ENCODE results near the gene CHERP. TPM values are rescaled to one million over a fixed set of nuclear protein-coding genes. Genes with fewer than 3 reads are reported as not detected.
"Not testable (repeated sequence)": the region's sequence is repeated elsewhere in the genome, so short reads cannot be mapped to it uniquely, and the experiment has no call there.

Gene CHERP
- total RNA-seq, 1 donor from 2014 or later: 7.3 TPM

- H3K27me3 ChIP-seq (ENCODE audit: control insufficient read depth in 3 of 3, insufficient read depth in 3 of 3, low read length in 3 of 3): no peaks in the 10 kb centered on the region
- peaks cover 19 to 40% (median 32%) of the 10 kb centered on the region in 3 donors for H3K36me3 ChIP-seq (ENCODE audit: control insufficient read depth in 3 of 3, insufficient read depth in 3 of 3, low read length in 3 of 3)
- no peak overlapping the region for H3K4me3 ChIP-seq (ENCODE audit: low read length in 3 of 3)
- H3K27ac ChIP-seq (ENCODE audit: low read depth, low read length): no peak overlapping the region
- H3K9ac ChIP-seq (ENCODE audit: low read depth in 1 of 3, low read length in 3 of 3): peak overlapping the region in 1 of 3 donors; percentile 25
- peaks cover 34 to 45% (median 41%) of the 10 kb centered on the region in 3 donors for H3K4me1 ChIP-seq (ENCODE audit: control insufficient read depth in 3 of 3, insufficient read depth in 3 of 3, low read length in 3 of 3)
- H3K9me3 ChIP-seq (ENCODE audit: control insufficient read depth in 3 of 3, low read length in 3 of 3): no peaks in the 10 kb centered on the region
Observed at GRCh38 chr19:16569609-16570320, 27.5 kb upstream of the CHERP start.

- Histone ChIP-seq H3K4me3 (ENCODE audit: low read length in 3 of 3) (no peak overlapping the region), H3K9ac (ENCODE audit: low read depth in 1 of 3, low read length in 3 of 3) (no peak overlapping the region), H3K36me3 (ENCODE audit: control insufficient read depth in 3 of 3, insufficient read depth in 3 of 3, low read length in 3 of 3) (peaks cover 30 to 48% (median 41%) of the 10 kb centered on the region in 3 donors), H3K27me3 (ENCODE audit: control insufficient read depth in 3 of 3, insufficient read depth in 3 of 3, low read length in 3 of 3) (no peaks in the 10 kb centered on the region), H3K9me3 (ENCODE audit: control insufficient read depth in 3 of 3, low read length in 3 of 3) (no peaks in the 10 kb centered on the region), H3K4me1 (ENCODE audit: control insufficient read depth in 3 of 3, insufficient read depth in 3 of 3, low read length in 3 of 3) (peaks cover 12 to 25% (median 20%) of the 10 kb centered on the region in 3 donors), H3K27ac (ENCODE audit: low read depth, low read length) (no peak overlapping the region)
Observed at GRCh38 chr19:16566702-16567101, 24.5 kb upstream of the CHERP start.

GRCh38 chr19:16566161-16566560 is 23.9 kb upstream of the CHERP start:
- Histone ChIP-seq H3K36me3 (ENCODE audit: control insufficient read depth in 3 of 3, insufficient read depth in 3 of 3, low read length in 3 of 3) (peaks cover 30 to 50% (median 44%) of the 10 kb centered on the region in 3 donors), H3K27me3 (ENCODE audit: control insufficient read depth in 3 of 3, insufficient read depth in 3 of 3, low read length in 3 of 3) (no peaks in the 10 kb centered on the region), H3K4me1 (ENCODE audit: control insufficient read depth in 3 of 3, insufficient read depth in 3 of 3, low read length in 3 of 3) (peaks cover 12 to 25% (median 20%) of the 10 kb centered on the region in 3 donors), H3K9ac (ENCODE audit: low read depth in 1 of 3, low read length in 3 of 3) (no peak overlapping the region), H3K9me3 (ENCODE audit: control insufficient read depth in 3 of 3, low read length in 3 of 3) (no peaks in the 10 kb centered on the region), H3K27ac (ENCODE audit: low read depth, low read length) (no peak overlapping the region), H3K4me3 (ENCODE audit: low read length in 3 of 3) (no peak overlapping the region)

GRCh38 chr19:16564842-16565241 is 22.6 kb upstream of the CHERP start:
- peaks cover 9 to 15% (median 10%) of the 10 kb centered on the region in 3 donors for H3K4me1 ChIP-seq (ENCODE audit: control insufficient read depth in 3 of 3, insufficient read depth in 3 of 3, low read length in 3 of 3)
- H3K9ac ChIP-seq (ENCODE audit: low read depth in 1 of 3, low read length in 3 of 3): no peak overlapping the region
- no peaks in the 10 kb centered on the region for H3K9me3 ChIP-seq (ENCODE audit: control insufficient read depth in 3 of 3, low read length in 3 of 3)
- H3K27me3 ChIP-seq (ENCODE audit: control insufficient read depth in 3 of 3, insufficient read depth in 3 of 3, low read length in 3 of 3): no peaks in the 10 kb centered on the region
- peaks cover 35 to 49% (median 47%) of the 10 kb centered on the region in 3 donors for H3K36me3 ChIP-seq (ENCODE audit: control insufficient read depth in 3 of 3, insufficient read depth in 3 of 3, low read length in 3 of 3)
- no peak overlapping the region for H3K4me3 ChIP-seq (ENCODE audit: low read length in 3 of 3)
- H3K27ac ChIP-seq (ENCODE audit: low read depth, low read length): no peak overlapping the region

- Histone ChIP-seq H3K27me3 (ENCODE audit: control insufficient read depth in 3 of 3, insufficient read depth in 3 of 3, low read length in 3 of 3) (no peaks in the 10 kb centered on the region), H3K27ac (ENCODE audit: low read depth, low read length) (no peak overlapping the region), H3K9ac (ENCODE audit: low read depth in 1 of 3, low read length in 3 of 3) (no peak overlapping the region), H3K4me1 (ENCODE audit: control insufficient read depth in 3 of 3, insufficient read depth in 3 of 3, low read length in 3 of 3) (peaks cover 9 to 13% (median 10%) of the 10 kb centered on the region in 3 donors), H3K36me3 (ENCODE audit: control insufficient read depth in 3 of 3, insufficient read depth in 3 of 3, low read length in 3 of 3) (peaks cover 34 to 40% (median 38%) of the 10 kb centered on the region in 3 donors), H3K9me3 (ENCODE audit: control insufficient read depth in 3 of 3, low read length in 3 of 3) (no peaks in the 10 kb centered on the region), H3K4me3 (ENCODE audit: low read length in 3 of 3) (no peak overlapping the region)
Observed at GRCh38 chr19:16562608-16563025, 20.4 kb upstream of the CHERP start.

GRCh38 chr19:16561382-16561781 is 19.1 kb upstream of the CHERP start:
- Histone ChIP-seq H3K27ac (ENCODE audit: low read depth, low read length) (peak overlapping the region; percentile 19), H3K36me3 (ENCODE audit: control insufficient read depth in 3 of 3, insufficient read depth in 3 of 3, low read length in 3 of 3) (peaks cover 28 to 34% (median 31%) of the 10 kb centered on the region in 3 donors), H3K9me3 (ENCODE audit: control insufficient read depth in 3 of 3, low read length in 3 of 3) (no peaks in the 10 kb centered on the region), H3K27me3 (ENCODE audit: control insufficient read depth in 3 of 3, insufficient read depth in 3 of 3, low read length in 3 of 3) (no peaks in the 10 kb centered on the region), H3K4me3 (ENCODE audit: low read length in 3 of 3) (no peak overlapping the region), H3K4me1 (ENCODE audit: control insufficient read depth in 3 of 3, insufficient read depth in 3 of 3, low read length in 3 of 3) (peaks cover 9 to 13% (median 10%) of the 10 kb centered on the region in 3 donors), H3K9ac (ENCODE audit: low read depth in 1 of 3, low read length in 3 of 3) (peak overlapping the region in 1 of 3 donors; percentile 3)

GRCh38 chr19:16559780-16560276 is 17.6 kb upstream of the CHERP start:
- H3K36me3 ChIP-seq (ENCODE audit: control insufficient read depth in 3 of 3, insufficient read depth in 3 of 3, low read length in 3 of 3): peaks cover 28 to 35% (median 32%) of the 10 kb centered on the region in 3 donors
- no peaks in the 10 kb centered on the region for H3K9me3 ChIP-seq (ENCODE audit: control insufficient read depth in 3 of 3, low read length in 3 of 3)
- H3K27ac ChIP-seq (ENCODE audit: low read depth, low read length): no peak overlapping the region
- H3K27me3 ChIP-seq (ENCODE audit: control insufficient read depth in 3 of 3, insufficient read depth in 3 of 3, low read length in 3 of 3): no peaks in the 10 kb centered on the region
- peaks cover 8 to 13% (median 9%) of the 10 kb centered on the region in 3 donors for H3K4me1 ChIP-seq (ENCODE audit: control insufficient read depth in 3 of 3, insufficient read depth in 3 of 3, low read length in 3 of 3)
- H3K4me3 ChIP-seq (ENCODE audit: low read length in 3 of 3): no peak overlapping the region
- no peak overlapping the region for H3K9ac ChIP-seq (ENCODE audit: low read depth in 1 of 3, low read length in 3 of 3)

- no peaks in the 10 kb centered on the region for H3K27me3 ChIP-seq (ENCODE audit: control insufficient read depth in 3 of 3, insufficient read depth in 3 of 3, low read length in 3 of 3)
- no peaks in the 10 kb centered on the region for H3K9me3 ChIP-seq (ENCODE audit: control insufficient read depth in 3 of 3, low read length in 3 of 3)
- peaks cover 31 to 33% (median 32%) of the 10 kb centered on the region in 3 donors for H3K36me3 ChIP-seq (ENCODE audit: control insufficient read depth in 3 of 3, insufficient read depth in 3 of 3, low read length in 3 of 3)
- H3K4me1 ChIP-seq (ENCODE audit: control insufficient read depth in 3 of 3, insufficient read depth in 3 of 3, low read length in 3 of 3): no peaks in the 10 kb centered on the region
- H3K27ac ChIP-seq (ENCODE audit: low read depth, low read length): no peak overlapping the region
- no peak overlapping the region for H3K4me3 ChIP-seq (ENCODE audit: low read length in 3 of 3)
- no peak overlapping the region for H3K9ac ChIP-seq (ENCODE audit: low read depth in 1 of 3, low read length in 3 of 3)
Observed at GRCh38 chr19:16554776-16555175, 12.5 kb upstream of the CHERP start.

- not testable (repeated sequence) for H3K9me3 ChIP-seq (ENCODE audit: control insufficient read depth in 3 of 3, low read length in 3 of 3); H3K27ac ChIP-seq (ENCODE audit: low read depth, low read length); H3K4me3 ChIP-seq (ENCODE audit: low read length in 3 of 3); H3K27me3 ChIP-seq (ENCODE audit: control insufficient read depth in 3 of 3, insufficient read depth in 3 of 3, low read length in 3 of 3); H3K4me1 ChIP-seq (ENCODE audit: control insufficient read depth in 3 of 3, insufficient read depth in 3 of 3, low read length in 3 of 3); H3K9ac ChIP-seq (ENCODE audit: low read depth in 1 of 3, low read length in 3 of 3)
- H3K36me3 ChIP-seq (ENCODE audit: control insufficient read depth in 3 of 3, insufficient read depth in 3 of 3, low read length in 3 of 3): peaks cover 29 to 33% (median 30%) of the 10 kb centered on the region in 3 donors
Observed at GRCh38 chr19:16551902-16552301, 9.7 kb upstream of the CHERP start.

- Histone ChIP-seq H3K36me3 (ENCODE audit: control insufficient read depth in 3 of 3, insufficient read depth in 3 of 3, low read length in 3 of 3) (peaks cover 14 to 18% (median 16%) of the 10 kb centered on the region in 3 donors), H3K4me1 (ENCODE audit: control insufficient read depth in 3 of 3, insufficient read depth in 3 of 3, low read length in 3 of 3) (no peaks in the 10 kb centered on the region), H3K27ac (ENCODE audit: low read depth, low read length) (no peak overlapping the region), H3K27me3 (ENCODE audit: control insufficient read depth in 3 of 3, insufficient read depth in 3 of 3, low read length in 3 of 3) (no peaks in the 10 kb centered on the region), H3K4me3 (ENCODE audit: low read length in 3 of 3) (no peak overlapping the region), H3K9me3 (ENCODE audit: control insufficient read depth in 3 of 3, low read length in 3 of 3) (no peaks in the 10 kb centered on the region), H3K9ac (ENCODE audit: low read depth in 1 of 3, low read length in 3 of 3) (no peak overlapping the region)
Observed at GRCh38 chr19:16548956-16549355, 6.7 kb upstream of the CHERP start.
